D721Med (cell line): ENCODE data around the gene LDAF1.
"Not testable (repeated sequence)": the region's sequence is repeated elsewhere in the genome, so short reads cannot be mapped to it uniquely, and the experiment has no call there.

Experiments used
- DNase-seq: peaks from one replicate; pipeline ENCODE4 v3.0.0; 2011; ENCODE audit warnings: low spot score; ENCODE audit not compliant: insufficient read length
- FAIRE-seq: peaks from 2 replicates; lab custom pipeline; 2011; peaks lifted over from hg19 to GRCh38; lab: Jason Lieb, UNC
- TF ChIP-seq, protein P1 (sequence below): IDR thresholded peaks from 2 replicates; pipeline ENCODE4 v1.5.1; 2012; ENCODE audit warnings: mild to moderate bottlenecking, control low read depth; ENCODE audit not compliant: insufficient read depth; ENCODE audit errors: missing control alignments

Gene LDAF1

DNA sequence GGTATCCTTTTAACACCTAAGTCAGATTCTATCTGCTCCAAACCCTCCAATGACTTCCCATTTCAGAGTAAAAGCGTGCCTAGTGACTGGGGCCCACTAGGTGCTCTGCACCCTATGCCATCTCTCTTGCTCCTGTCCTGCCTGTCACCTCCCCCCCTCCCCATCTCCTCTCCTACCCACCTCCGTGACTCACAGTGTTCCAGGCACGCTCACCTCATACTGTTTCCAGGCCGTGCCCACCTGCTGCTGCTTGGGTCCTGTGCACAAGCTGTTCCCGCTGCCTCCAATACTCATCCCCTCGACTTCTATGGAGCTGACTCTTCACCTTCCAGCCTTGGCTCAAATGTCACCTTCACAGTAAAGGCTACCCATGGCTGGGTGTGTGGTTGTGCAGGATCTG, 29.5 kb upstream of the LDAF1 start:
- TF ChIP-seq, protein P1, sequence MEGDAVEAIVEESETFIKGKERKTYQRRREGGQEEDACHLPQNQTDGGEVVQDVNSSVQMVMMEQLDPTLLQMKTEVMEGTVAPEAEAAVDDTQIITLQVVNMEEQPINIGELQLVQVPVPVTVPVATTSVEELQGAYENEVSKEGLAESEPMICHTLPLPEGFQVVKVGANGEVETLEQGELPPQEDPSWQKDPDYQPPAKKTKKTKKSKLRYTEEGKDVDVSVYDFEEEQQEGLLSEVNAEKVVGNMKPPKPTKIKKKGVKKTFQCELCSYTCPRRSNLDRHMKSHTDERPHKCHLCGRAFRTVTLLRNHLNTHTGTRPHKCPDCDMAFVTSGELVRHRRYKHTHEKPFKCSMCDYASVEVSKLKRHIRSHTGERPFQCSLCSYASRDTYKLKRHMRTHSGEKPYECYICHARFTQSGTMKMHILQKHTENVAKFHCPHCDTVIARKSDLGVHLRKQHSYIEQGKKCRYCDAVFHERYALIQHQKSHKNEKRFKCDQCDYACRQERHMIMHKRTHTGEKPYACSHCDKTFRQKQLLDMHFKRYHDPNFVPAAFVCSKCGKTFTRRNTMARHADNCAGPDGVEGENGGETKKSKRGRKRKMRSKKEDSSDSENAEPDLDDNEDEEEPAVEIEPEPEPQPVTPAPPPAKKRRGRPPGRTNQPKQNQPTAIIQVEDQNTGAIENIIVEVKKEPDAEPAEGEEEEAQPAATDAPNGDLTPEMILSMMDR: no peak
- FAIRE-seq: no peak
- DNase-seq: no peak

DNA sequence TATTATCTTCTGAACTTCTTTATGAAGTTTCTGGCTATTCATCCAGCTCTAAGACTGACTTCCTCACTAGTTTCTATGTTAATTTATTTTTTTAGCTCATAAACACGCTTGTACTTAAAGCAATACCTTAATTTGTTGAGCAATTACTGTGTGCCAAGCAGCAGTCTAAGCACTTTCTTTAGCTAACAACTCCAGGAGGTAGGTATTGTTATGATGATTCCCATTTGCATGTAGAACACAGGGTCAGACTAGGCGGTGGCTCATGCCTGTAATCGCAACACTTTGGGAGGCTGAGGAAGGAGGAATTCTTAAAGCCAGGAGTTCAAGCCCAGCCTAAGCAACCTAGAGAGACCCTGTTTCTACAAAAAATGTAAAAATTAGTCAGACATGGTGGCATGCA, 27.7 kb upstream of the LDAF1 start:
- TF ChIP-seq, protein P1: no peak
- DNase-seq (no peak), FAIRE-seq (no peak)

DNA sequence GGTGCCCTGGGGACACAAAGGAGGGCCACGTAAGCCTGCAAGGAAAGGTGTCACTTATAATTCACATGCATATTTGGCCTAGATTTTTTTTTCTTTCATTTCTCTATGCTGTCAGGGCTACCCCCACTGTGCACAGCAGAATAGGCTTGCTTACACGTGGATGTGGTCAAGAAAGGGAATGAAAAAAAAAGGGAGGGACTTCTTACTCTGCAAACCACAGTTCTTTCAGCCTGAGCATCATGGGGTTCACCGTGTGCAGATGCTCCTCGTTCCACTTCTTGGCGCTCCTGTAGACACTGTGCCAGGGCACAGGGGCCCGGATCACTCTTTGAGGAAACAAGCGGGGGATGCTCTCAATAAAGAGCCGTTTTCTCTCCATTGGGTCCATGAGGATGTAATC, 24.4 kb upstream of the LDAF1 start:
- no peak for DNase-seq

DNA sequence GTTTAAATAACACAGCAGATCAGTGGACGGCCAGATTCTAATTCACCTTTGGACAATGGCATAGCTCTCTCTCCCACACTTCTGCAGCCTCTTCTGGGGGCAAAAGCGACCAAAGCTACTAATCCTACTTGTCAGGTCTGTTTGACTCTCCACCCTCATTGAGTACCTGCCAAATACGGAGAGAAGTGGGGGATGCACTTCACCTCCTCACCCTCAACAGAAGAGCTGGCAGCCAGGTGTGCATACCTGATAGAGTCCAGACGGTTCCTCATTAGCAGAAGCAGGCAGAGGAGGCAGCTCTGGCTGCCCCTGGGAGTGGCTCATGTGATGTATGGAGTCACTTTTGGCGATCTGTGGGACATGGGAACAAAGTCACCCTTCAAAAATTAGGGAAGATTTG, 12.7 kb upstream of the LDAF1 start:
- TF ChIP-seq, protein P1: no peak
- DNase-seq: no peak
- no peak for FAIRE-seq

More for the DNA sequence above, 24.4 kb upstream of the LDAF1 start:
- TF ChIP-seq, protein P1: no peak
- no peak for FAIRE-seq

DNA sequence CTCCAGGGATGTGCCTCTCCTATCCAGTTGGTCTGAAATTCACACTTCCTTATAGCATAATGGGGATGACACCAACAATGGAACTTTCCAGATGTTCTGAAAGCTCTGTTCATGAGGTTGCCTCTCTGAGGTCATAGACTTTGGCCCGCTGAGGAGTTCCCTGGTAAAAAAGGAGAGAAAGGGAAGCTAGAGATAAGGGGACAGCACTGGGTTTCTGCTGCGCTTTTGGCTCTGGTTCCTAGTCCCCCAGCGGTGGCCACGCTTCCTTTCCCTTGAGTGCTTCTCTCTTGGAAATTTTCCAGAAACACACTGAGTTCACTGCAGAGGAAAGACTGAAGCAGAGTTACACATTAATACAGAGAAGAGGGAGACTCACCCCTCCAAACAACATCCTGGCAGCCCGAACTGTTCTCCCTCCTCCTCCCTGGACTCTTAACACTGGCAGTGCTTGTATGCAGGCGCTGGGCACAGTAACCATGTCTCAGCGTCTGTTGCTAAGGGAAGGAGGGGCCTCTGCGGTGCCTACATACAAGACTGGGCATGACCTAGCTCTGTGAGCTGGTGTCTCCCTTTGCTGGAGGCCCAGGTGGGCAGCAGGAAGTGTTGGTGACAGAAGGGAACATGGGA, 8.0 kb upstream of the LDAF1 start, which contains the start of gene DNAH3:
TSS of gene DNAH3 (minus strand) at position 472 of the 627 bp plus-strand sequence. CDS start 527 bp downstream, outside the sequence.
- TF ChIP-seq, protein P1: no peak
- DNase-seq: no peak
- no peak for FAIRE-seq

DNA sequence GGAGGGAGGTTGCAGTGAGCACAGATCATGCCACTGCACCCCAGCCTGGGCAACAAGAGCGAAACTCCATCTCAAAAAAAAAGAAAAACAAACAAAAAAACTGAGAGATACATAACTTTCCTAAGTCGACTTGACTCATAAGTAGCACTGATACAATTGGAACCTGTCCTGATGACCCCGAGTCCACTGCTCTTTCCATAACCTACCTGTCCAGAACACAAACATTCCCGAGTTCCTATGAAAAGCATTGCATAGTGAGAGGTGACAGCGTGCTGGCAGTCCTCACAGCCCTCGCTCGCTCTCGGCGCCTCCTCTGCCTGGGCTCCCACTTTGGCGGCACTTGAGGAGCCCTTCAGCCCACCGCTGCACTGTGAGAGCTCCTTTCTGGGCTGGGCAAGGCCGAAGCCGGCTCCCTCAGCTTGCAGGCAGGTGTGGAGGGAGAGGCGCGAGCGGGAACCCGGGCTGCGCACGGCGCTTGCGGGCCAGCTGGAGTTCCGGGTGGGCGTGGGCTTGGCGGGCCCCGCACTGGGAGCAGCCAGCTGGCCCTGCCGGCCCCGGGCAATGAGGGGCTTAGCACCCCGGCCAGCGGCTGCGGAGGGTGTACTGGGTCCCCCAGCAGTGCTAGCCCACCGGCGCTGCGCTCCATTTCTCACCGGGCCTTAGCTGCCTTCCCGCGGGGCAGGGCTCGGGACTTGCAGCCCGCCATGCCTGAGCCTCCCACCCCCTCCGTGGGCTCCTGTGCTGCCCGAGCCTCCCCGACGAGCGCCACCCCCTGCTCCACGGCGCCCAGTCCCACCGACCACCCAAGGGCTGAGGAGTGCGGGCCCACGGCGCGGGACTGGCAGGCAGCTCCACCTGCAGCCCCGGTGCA, 6.1 kb upstream of the LDAF1 start:
- not testable (repeated sequence) for DNase-seq, FAIRE-seq

DNA sequence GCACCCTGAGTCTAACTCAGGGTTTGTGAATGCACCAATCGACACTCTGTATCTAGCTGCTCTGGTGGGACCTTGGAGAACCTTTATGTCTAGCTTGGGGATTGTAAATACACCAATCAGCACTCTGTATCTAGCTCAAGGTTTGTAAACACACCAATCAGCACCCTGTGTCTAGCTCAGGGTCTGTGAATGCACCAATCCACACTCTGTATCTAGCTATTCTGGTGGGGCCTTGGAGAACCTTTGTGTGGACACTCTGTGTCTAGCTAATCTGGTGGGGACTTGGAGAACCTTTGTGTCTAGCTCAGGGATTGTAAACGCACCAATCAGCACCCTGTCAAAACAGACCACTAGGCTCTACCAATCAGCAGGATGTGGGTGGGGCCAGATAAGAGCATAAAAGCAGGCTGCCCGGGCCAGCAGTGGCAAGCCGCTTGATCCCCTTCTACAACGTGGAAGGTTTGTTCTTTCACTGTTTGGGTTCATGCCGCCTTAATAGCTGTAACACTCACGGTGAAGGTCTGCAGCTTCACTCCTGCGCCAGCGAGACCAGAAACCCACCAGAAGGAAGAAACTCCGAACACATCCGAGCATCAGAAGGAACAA, 5.2 kb upstream of the LDAF1 start:
- FAIRE-seq, DNase-seq: not testable (repeated sequence)

DNA sequence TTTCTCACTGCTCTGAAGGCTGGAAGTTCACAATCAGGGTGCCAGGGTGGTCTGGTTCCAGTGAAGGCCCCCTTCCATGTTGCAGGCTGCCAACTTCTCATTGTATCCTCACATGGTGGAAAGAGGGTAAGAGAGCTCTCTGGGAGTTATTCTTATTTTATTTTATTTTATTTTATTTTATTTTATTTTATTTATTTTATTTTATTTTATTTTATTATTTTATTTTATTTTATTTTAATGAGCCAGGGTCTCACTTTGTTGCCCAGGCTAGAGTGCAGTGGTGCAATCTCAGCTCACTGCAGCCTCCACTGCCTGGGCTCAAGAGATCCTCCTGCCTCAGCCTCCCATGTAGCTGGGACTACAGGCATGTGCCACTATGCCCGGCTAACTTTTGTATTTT, 2.5 kb upstream of the LDAF1 start:
- DNase-seq, FAIRE-seq: not testable (repeated sequence)
